OCI-M1 (cell line): ENCODE results near the gene CCDC12.
"Not testable (repeated sequence)": the region's sequence is repeated elsewhere in the genome, so short reads cannot be mapped to it uniquely, and the experiment has no call there.

ENCODE experiments used
- DNase-seq: peaks from one replicate; lab custom pipeline; 2025; lab: John Stamatoyannopoulos, UW

The CCDC12 gene

GRCh38 chr3:46923559-46924350 is 52.8 kb downstream of the CCDC12 start:
- peak; percentile 27 for DNase-seq

GRCh38 chr3:46922871-46923558 is 53.5 kb downstream of the CCDC12 start:
- DNase-seq = no peak

GRCh38 chr3:46922426-46922825 is 54.1 kb downstream of the CCDC12 start:
- DNase-seq = no peak

GRCh38 chr3:46921871-46922271 is 54.7 kb downstream of the CCDC12 start:
- DNase-seq = no peak

GRCh38 chr3:46921041-46921440 is 55.5 kb downstream of the CCDC12 start:
- no peak for DNase-seq

- no peak for DNase-seq
Observed at GRCh38 chr3:46918634-46919033, 57.9 kb downstream of the CCDC12 start.

- DNase-seq = no peak
Observed at GRCh38 chr3:46918202-46918601, 58.3 kb downstream of the CCDC12 start.

- no peak for DNase-seq
Observed at GRCh38 chr3:46917257-46917656, 59.3 kb downstream of the CCDC12 start.

- DNase-seq = no peak
Observed at GRCh38 chr3:46916799-46917198, 59.7 kb downstream of the CCDC12 start.

GRCh38 chr3:46916278-46916677 is 60.3 kb downstream of the CCDC12 start:
- DNase-seq = no peak

- DNase-seq = no peak
Observed at GRCh38 chr3:46915297-46915822, 61.2 kb downstream of the CCDC12 start.

- no peak for DNase-seq
Observed at GRCh38 chr3:46914849-46915248, 61.7 kb downstream of the CCDC12 start.

- DNase-seq = no peak
Observed at GRCh38 chr3:46913644-46914043, 62.9 kb downstream of the CCDC12 start.

GRCh38 chr3:46912986-46913385 is 63.6 kb downstream of the CCDC12 start:
- DNase-seq = no peak

GRCh38 chr3:46910914-46911313 is 65.6 kb downstream of the CCDC12 start:
- not testable (repeated sequence) for DNase-seq

GRCh38 chr3:46910166-46910760 is 66.3 kb downstream of the CCDC12 start:
- DNase-seq = no peak

- DNase-seq = peak; percentile 87
Observed at GRCh38 chr3:46909535-46910161, 66.9 kb downstream of the CCDC12 start.

- no peak for DNase-seq
Observed at GRCh38 chr3:46908986-46909534, 67.5 kb downstream of the CCDC12 start.

GRCh38 chr3:46908294-46908985 is 68.1 kb downstream of the CCDC12 start:
- DNase-seq = peak; percentile 14

GRCh38 chr3:46907960-46908293 is 68.6 kb downstream of the CCDC12 start:
- DNase-seq = no peak

- DNase-seq = no peak
Observed at GRCh38 chr3:46907271-46907670, 69.3 kb downstream of the CCDC12 start.
